GM21423 (cell line): Measurements from ENCODE around the gene FAM83D.
"Not testable (repeated sequence)": the region's sequence is repeated elsewhere in the genome, so short reads cannot be mapped to it uniquely, and the experiment has no call there.

Source experiments
- ATAC-seq: cut with Tn5 transposase; IDR thresholded peaks from one replicate; pipeline ENCODE4 v1.9.1; 2021; ENCODE audit warnings: mild to moderate bottlenecking, moderate library complexity; ENCODE audit not compliant: unreplicated experiment

Gene FAM83D

GRCh38 chr20:38962044-38962927 is 36.1 kb downstream of the FAM83D start, which contains the start of gene DHX35:
Gene DHX35, plus strand, starts transcription at chr20:38962344. Its CDS starts 24 bp downstream, at chr20:38962368.
- peak; percentile 97 for ATAC-seq

GRCh38 chr20:38962928-38963401 is 36.7 kb downstream of the FAM83D start:
- no peak for ATAC-seq

GRCh38 chr20:38963745-38964144 is 37.5 kb downstream of the FAM83D start:
- ATAC-seq = no peak

- no peak for ATAC-seq
These were observed 39.0 kb downstream of the FAM83D start for GRCh38 chr20:38965264-38965663.

- no peak for ATAC-seq
These were observed 41.9 kb downstream of the FAM83D start for GRCh38 chr20:38968090-38968489.

GRCh38 chr20:38969708-38970107 is 43.5 kb downstream of the FAM83D start:
- no peak for ATAC-seq

GRCh38 chr20:38970302-38970701 is 44.1 kb downstream of the FAM83D start:
- ATAC-seq = no peak

DNA sequence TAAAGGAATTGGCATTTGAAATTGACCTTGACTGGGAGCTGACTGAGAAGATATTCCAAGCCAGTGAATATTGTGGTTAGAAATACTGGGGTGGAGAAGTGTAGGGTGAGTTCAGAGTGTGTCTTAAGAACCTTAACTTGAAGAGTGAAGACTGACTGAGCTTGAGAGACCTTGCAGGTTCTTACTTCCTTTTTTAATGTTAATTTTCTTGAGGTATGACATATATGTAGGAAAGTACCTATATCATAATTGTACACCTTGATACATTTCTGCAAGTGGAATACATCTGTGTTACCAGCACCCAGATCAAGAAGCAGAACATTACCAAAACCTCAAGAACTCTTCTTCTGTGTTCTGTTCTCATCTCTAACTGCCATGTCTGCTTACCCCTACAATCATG is 46.9 kb downstream of the FAM83D start:
- no peak for ATAC-seq

DNA sequence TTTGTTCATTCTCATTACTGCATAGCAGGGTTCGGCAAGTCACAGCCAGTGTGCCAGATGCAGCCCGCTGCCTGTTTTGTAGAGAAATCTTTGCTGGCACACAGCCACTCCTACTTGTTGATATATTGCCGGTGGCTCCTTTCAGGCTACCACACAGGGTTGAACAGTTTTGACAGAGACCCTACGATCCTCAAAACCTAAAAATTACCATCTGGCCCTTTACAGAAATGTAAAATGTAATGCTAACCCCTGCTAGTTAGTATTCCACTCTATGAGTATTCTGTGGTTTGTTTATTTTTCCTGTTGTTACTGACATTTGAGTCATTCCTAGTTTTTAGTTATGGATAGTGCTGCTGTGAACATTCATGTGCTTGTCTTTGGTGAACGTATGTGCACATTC is 47.4 kb downstream of the FAM83D start:
- no peak for ATAC-seq

DNA sequence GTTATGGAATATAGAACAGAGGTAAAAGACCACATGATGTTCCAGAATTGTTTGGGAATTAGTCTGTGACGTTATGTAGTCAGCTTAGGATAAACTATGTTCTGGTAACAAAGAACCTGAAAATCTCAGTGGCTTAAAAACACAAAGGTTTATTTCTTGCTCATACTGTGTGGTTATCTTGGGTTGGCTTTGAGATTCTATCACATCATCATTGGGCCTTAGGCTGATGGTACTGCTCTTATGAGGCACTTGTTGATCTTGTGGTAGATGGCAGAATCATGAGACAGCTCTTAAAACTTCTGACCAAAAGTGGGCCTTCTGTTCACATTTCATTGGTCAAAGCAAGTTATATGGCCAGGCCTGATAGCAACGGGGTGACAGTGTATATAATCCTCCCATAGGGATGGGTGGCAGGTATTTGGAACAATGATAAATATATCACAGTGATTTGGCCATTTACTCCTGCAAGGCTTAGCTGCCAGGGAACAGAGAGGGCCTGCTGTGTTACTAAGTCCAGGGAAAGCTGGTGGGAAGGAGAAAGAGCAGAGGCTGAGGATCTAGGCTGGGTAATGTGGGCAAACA is 49.4 kb downstream of the FAM83D start:
- no peak for ATAC-seq

DNA sequence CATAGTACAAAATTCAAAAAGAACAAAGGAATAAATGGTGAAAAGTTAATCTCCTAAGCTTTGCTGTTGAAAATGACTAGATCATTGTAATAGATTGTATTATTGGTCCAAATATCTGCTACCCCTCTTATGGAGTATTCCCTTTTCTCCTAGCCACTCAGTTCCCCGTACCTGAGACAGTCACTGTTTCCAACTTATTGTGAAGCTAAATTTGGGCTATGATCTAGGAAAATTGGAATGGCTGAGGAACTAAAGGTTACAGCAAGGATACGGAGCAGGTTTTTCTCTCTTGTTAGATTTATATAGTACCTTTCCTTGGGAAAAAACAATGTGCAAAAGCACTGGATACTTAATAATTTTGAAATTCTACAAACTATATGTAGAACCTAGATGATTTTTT is 53.2 kb downstream of the FAM83D start:
- no peak for ATAC-seq

GRCh38 chr20:38979842-38980241 is 53.6 kb downstream of the FAM83D start:
- no peak for ATAC-seq

GRCh38 chr20:38982291-38982690 is 56.1 kb downstream of the FAM83D start:
- ATAC-seq = no peak

DNA sequence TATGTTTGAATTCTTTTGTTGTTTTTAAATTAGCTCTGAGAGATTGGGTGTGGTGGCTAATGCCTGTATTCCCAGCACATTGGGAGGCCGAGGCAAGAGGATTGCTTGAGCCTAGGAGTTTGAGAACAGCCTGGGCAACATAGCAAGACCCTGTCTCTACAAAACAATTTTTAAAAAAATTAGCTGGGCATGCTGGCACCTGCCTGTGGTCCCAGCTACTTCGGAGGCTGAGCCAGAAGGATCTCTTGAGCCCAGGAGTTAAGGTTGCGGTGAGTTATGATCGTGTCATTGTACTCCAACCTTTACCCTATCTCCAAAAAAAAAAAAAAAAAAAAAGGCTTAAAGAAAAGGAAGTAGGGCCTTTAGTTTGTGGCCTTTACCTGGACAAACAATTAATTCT is 58.8 kb downstream of the FAM83D start:
- no peak for ATAC-seq

DNA sequence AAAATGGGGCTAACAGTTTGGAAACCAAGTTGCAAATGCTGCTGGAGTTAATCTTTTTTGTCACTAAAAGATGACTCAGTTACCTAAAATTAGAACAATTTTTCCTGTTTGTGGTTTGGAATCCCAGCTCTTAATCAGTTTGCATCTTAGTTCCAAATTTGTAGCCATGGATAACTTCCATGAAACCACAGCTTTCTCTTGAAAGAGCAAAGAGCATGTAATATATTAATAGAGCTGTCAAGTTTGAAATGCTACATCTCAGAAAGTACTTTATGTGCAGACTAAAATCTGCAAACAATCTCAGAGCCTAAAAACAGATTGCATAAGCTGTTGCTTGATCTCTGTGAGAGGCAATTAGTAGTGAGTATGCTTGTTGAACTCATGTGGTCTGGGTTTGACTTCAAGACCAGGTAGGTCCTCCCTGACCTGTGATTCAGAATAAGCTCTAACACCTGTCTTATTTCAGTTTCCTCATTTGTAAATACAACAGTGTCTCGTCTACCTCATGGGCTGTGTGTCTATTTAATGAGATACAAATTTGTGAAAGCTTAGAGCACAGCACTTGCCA is 59.5 kb downstream of the FAM83D start:
- no peak for ATAC-seq

DNA sequence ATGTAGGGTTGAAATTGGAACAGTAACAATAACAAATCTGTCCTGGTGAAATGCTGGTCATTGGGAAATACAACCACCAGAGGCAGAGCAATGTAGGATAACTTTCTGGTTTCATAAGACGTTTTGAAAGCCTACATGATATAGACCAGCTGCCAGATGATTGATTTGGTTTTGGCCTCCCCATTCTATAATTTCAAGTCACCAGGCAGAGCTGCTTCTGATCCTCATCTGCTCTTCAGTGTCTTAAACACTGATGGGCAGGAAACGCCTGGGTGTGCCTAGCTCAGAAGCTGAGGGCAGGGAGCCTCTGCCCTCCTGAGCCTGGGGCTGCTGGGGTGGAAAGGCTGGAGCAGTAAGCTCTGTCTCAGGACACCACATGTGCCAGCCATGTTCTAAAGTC is 60.4 kb downstream of the FAM83D start:
- no peak for ATAC-seq

DNA sequence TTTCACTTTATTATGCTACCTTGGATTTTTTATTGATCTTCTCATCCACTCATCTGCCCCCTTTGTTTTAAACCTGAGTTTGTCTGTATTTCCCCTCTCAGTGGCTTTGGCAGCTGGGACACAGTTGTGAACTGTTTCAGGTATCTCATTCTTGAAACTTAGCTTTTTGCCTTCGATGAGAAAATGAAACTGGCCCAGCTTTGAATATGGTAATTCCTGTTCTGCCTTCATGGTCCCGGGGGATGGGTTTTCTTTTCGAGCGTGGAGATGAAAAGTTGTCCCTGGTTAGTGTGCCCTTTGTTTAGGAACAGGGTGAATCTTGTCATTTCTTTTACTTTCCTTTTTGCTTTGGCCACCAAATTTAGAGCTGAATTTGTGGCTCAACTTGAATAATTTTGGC is 61.6 kb downstream of the FAM83D start:
- peak; percentile 75 for ATAC-seq

DNA sequence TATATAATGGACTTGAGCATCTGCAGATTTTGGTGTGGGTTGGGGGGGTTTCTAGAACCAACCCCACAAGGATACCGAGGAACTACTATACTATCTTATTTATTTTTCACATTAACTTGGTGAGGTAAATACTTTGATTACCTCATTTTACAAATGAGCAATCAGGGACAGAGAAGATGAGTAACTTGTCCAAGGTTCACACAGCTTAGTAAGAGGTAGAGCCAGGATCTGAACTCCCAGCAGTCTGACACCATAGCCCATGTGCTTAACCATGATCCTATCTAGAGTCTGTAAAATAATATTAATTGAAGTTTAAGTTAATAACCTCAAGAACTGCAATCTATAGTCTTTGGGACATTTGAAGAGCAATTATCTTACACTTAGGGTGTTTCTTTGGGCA is 64.5 kb downstream of the FAM83D start:
- ATAC-seq = no peak

DNA sequence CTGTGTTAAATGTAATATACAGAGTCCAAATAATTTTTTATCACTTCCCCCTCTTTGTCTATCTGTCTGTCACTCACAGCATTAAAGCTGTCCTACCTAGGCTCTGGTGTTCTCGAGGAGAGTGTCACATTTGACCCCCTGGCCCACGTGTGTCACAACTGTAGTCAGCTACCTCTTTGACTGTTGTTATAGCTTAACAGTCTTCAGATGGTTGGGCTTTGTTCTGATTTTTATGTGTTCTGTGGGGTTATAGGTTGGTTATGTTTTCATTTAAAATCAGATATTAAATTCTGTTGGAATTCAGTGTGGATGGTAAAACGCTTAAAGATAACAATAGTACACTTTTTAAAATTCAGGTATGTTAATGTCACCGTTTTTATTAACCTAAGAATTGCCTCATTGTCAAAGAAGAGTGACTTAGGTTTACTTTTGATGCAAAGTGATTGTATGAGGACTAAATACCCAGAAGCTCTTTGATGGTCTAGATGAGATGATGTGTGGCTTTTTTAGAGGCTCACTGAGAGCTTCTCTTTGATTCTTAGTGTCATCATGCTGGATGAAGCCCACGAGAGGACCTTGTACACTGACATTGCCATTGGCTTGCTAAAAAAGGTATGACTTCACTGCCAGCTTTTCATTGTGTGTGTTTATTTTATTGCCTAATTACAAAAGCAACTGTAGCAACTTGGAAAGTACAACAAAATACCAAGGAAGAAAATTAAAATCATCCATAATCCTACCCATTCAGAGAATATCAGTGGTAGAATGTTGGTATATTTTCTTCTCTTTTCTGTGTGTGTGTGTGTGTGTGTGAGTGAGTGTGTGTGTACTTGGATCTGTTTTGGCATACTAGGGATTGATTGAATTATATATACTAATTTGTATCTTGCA is 65.8 kb downstream of the FAM83D start:
- ATAC-seq = no peak

- no peak for ATAC-seq
These were observed 69.4 kb downstream of the FAM83D start for GRCh38 chr20:38995536-38996044.

- not testable (repeated sequence) for ATAC-seq
These were observed 70.6 kb downstream of the FAM83D start for GRCh38 chr20:38996866-38997265.
